Measurements from ENCODE around the gene RARB.
A peak's percentile ranks its signal among the peaks of the same experiment; 100 is the strongest.

The RARB gene

DNA sequence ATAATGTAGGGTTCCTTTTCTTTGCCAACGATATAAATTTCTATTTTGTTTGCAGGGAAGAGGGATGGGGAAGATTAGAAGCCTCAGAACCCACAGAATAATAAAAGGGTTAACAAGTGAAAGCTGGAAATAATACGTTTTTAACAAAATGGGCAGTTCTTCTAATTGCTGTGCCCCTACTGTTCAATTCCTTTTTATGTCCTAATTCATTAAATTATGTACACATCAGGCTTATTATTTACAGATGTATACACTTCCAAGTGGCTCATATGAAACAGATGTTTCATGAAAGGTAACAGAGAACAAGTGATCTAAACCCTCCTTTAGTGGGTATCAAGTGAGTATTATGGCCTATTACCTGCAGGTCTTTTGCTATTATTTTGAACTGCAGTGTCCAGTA is 16.2 kb downstream of the RARB start:
- no peak for DNase-seq
- intact Hi-C loops (cut with DNase I): no loop called here

DNA sequence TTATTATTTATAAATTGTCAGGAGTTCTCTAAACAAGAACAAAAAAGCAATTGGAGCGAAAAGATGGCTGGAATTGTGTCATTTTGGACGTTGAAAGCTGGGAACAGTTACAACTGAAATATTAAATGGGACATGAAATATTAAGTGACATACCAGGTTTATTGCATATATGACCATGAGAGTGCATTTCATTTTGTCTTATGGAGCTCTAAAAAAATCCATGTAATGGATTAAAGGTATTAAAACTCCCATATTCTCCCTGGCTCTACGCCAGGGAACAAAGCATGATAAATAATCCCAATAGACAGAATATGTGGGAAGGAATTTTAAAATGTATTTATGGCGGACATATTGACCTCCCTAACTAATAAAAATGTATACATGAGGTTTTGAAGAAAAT is 17.7 kb downstream of the RARB start:
- no peak for DNase-seq
- intact Hi-C loops (cut with DNase I): no loop called here

DNA sequence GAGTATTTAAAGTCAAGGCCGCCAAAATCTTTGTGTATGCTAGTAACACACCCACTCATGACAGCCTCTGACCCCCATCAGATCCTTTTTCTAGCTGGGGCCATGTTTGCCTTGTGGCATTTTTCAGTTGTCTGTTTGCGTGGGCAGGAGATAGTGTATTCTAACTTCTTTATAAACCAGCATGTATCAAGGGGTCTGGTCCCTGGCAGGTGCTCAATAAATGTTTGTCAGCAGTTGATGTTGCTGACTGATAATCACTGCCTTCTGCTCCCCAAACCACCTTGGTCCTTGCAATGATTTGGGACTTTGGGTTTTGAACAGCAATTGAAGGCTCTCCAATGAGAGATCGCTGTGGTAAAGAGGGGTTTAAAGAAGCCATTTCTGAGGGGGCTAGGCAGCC is 19.2 kb downstream of the RARB start:
- no peak for DNase-seq
- intact Hi-C loops (cut with DNase I): no loop called here

DNA sequence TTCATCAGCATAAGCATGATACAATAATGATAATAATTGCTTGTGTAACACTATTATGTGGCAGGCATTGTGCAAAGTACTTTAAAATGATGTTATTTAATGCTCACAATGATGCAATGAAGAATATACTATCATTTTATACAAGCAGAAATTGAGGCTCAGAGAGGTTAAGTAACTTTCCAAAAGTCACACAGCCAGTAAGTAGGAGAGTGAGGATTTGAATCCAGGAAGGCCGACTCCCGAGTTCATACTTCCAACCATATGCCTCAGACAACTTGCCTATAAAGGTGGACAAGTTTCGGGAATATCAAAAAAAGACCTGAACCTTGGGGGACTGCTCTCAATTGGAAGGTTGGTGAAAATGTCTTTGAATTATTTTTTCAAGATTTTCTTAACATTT is 19.9 kb downstream of the RARB start:
- intact Hi-C loops (cut with DNase I): no loop called here

DNA sequence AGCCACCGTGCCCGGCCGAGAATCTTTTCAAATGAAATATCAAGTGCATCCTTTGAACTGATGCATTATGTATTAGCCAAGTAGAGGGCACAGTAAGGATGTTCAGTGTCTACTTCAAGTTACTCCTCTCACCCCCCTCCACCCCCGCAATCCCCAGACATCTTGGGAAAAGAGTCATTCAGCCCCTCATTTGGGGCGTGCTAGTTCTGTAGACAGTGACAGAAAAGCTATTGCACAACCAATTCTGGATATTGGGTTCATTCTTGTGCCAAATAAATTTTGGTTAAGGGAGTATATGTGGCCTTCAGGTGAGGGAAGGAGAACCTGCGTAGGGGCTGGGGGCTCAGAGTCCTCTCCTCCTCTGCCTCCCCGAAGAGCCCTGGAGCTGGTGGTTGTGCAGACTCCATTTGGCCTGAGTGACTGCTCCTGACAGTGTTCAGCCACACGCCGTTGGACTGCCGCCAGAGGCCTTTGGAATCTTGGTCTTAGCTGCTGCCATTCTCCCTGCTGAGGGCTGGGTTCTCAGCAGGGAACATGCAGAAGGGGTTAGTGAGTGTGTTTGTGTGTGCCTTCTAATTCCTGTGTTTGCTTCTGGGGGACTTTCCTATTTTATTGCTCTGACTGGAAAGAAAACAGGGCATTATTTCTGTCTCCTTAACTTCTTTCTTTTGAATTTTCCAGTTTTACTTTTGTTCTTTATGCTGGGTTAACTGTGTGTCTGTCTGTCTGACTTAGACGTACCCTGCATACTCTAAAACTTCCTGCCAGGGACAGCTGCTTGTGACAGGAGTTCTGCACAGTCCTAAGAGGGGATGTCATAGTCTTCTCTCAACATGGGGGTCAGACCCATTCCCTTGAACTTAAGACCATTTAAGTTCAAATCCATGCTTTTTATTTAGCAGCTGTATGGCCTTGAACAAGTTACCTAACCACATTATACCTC is 21.0 kb downstream of the RARB start:
- peak in 9 of 10 donors; percentile 44 to 93 (median 58) for DNase-seq
- intact Hi-C loops (cut with DNase I): no loop called here

More for the DNA sequence above, 19.9 kb downstream of the RARB start:
- DNase-seq: no peak

DNA sequence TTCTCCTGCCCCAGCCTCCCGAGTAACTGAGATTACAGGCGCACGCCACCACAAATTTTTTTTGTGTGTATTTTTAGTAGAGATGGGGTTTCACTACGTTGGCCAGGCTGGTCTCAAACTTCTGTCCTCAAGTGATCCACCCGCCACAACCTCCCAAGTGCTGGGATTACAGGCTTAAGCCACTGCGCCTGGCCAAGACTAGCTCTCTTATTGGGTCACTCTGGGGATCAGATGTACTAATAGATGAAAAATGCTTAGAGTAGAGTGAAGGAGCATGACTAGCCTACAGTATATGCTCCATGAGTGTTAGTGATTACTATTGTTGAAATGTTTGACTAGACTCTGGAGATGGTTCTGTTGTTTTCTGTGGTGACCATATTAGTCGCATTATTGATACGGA is 21.8 kb downstream of the RARB start:
- intact Hi-C loops (cut with DNase I): no loop called here
- no peak for DNase-seq

DNA sequence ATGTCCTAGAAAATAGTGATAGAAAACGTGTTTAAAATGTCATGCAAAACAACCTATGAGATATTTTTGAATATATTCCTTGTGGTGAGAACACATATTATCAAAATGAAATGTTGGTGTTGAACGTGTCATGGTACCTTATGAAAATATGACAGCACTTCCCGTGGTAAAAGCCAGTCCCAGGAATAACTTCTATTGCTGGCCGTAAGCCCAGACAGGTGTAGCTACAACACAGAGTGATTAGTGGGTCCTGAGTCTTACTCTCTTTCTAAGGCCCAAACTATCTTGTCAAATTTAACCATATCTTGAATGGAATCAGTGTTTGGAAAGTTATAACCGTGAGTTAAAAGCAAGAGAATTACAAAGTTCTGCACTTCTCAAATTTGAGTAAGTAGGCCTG is 24.1 kb downstream of the RARB start:
- no peak for DNase-seq
- intact Hi-C loops (cut with DNase I): no loop called here

DNA sequence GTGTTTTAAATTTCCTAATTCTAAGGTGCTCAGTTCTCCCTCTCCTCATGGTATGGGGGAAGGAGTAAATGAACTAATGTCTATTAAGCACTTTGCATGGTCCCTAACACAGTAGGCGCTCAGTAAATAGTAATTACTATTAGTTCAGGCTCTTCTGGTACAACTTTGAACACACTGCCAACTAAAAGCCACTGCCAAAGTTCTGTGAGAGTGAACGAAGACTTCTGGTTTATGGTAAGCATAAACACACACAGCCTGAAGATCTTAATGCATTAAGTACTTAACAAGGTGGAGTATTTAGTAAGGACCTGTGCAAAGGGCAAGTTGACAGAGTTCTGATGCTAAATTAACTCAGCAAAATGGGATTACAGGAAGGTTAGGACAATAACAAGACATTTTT is 24.7 kb downstream of the RARB start:
- intact Hi-C loops (cut with DNase I): no loop called here
- DNase-seq: no peak

DNA sequence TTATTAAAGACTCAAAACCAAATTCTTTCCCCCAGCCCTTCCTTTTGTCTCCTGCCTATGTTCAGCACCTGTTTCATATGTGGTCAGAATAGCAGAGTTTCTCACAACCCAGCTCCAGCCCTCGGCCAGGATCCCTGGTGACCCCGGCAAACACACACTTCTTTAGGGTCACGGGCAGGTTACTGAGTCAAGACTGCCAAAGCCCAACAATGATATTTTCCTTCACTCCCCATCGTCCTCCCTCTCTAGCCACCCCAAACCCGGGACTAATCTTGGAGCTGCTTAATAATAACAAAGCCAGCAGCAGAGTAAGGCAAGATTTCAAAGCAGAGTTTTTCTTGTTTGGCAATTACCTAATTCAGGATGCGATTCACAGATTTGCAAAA is 25.5 kb downstream of the RARB start:
- peak in 1 of 10 donors; percentile 77 for DNase-seq
- intact Hi-C loops (cut with DNase I): no loop called here

DNA sequence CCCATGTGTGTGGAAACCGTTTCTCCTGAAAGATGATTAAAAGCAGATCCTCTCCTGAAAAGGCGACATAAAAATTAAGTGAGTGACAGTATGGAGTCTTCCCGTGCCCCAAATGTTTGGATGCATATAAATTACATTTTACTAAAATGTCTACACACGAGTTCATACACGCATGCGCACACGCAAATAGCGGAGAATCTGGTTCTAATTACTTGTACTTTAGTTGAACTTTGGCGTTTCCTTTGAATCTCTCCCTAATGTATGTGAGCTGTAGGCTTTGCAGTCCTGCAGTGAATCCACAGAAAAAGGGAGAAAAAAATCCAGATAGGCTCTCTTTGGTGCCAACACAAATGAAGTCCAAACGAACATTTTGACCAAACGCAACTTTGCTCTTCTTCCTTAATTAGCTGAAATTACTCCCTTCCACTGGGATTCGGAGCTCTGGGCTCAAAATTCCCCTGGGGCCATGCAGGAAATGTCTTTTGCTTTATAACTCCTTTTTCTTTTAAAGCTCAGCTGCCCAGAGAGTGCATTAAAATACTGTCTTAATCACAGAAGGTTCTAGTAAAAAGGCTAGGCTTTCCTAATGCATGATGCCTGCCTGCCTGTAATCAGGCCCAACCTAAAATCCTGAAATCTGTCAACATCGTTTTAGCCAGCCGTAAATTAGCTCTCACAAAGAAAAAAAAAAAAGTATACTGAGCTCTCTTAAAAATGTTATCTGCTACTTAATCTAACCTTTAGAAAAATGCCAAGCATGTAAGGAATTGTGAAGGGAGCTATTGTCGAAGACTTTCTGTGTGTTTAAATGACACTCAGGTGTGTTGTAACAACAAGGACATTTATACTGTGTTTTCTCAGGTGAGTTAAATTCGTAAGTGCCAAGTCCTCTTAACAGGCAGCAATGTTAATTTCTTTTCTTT is 26.2 kb downstream of the RARB start:
- intact Hi-C loops (cut with DNase I): no loop called here
- DNase-seq: no peak

DNA sequence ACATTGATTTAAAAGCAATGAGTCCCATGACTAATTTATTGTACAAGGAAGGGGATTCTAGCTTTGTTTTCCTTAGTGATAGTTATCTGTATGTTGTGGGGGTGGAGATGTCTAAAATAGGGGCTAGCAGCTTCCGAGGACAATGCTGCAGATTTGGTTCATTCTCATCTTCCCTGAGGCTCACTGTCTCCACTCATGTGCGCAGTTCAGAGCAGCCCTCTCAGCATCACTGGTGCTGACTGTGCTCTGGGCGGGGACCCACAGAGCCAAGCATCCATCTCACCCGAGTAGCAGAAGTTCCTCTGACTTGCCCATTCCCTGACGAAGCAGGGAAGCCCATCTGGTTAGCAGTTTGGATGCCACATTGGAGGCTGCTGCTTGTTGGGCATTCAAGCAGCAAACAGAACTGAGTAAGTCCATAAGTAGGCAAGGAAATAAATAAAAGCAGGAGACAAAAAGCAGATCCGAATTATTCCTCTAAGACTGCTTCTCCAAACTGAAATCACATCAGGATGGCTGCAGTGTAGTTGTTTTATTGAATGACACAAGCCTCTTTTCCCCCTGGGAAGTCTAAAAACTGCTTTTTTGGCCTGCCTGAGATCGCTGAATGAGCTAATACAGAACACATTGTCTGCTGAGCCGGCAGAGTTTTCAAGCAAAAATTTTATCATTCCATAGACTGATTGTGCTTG is 27.5 kb downstream of the RARB start:
- DNase-seq: peak in 8 of 10 donors; percentile 37 to 95 (median 64)
- intact Hi-C loops (cut with DNase I): no loop called here

DNA sequence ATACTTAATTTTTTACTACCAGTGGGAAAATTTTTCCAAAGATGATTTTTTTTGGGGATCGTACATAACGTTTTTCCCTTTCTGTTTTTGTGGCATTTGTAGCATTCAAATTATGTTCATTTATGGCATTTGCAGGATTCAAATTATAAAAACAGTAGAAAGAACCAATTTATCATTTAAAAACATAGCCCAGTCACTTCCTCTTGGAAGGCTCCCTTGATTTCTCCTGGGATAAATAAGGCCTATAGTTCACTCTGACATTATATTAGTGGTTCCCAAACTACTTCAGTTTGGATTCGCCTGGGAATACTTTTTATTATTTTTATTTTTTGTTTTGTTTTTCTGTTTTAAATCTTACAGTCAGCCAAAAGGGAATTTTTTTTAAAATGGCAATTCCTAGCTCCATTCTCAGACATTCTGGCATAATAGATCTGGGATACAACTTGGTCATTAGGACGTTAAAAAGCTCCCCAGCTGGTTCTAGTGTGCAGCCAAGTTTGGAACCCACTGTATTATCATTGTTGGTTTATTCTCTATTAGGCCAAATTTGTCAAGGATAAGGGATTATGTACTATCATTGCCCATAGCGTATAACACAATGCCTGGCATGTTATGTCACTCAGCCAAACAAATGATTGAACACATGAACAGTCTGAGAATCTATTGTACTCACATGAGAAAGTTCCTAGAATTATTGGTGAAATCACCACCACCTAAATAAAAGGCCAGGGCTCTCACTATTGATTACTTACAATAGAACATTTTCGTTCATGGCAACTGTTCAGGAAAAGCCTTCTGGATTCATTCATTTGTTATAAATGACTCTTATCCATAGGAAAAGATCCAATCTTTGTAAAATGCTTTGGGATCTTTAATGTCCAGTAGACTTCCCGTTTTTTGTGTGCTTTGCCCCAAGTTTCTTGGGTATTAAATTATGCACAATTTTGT is 28.9 kb downstream of the RARB start:
- intact Hi-C loops (cut with DNase I): no loop called here
- DNase-seq: no peak

DNA sequence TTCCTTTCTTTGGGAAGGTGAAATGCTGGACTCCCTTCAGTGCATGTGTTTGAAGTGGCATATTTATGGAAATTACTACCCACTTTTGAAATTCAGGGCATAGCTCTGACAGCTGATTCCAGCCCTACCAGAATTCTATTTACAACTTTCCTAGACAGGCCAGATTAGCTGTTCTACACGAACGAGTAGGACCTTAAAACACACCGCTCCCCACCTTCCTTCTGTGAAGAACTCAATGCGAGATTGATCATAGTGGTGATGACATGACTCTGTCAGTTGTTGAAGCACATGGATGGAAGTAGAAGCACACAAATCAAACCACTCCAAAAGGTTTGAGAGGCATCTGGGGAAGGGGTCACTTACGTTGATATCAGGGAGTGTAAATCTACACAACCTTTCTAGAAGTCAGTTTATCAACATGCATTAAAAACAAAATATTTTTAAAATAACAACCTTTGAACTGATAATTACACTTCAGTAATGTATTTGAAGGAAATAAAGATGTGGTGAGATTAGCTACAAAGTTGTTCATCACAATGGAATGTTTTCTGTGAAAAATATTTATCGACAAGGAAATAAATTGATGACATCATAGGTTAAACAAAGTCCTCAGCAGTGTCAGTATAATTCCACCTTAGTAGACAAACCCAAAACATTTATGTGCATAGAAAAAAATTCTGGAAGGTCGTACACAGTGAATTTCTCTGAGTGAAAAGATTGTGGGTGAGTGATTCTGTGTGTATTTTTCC is 29.8 kb downstream of the RARB start:
- DNase-seq: no peak
- intact Hi-C loops (cut with DNase I): no loop called here

DNA sequence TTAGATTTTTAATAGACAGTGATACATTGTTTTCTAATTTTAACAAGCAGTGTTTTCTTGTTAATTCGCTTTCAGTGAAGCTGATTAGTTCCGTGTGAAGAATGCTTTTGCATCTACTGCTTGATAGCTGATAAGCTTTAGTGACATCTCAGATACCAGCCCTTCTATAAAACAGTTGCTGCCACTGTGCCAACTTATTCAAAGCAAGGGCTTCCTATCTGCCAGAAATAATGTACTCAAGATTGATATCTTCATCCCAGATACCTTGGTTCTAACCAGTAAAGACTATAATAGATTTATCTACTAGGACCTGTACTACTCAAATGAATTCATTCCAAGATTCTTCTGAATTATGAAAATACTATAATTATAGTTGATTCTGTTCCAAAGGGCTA is 30.4 kb downstream of the RARB start:
- DNase-seq: no peak
- intact Hi-C loops (cut with DNase I): no loop called here

DNA sequence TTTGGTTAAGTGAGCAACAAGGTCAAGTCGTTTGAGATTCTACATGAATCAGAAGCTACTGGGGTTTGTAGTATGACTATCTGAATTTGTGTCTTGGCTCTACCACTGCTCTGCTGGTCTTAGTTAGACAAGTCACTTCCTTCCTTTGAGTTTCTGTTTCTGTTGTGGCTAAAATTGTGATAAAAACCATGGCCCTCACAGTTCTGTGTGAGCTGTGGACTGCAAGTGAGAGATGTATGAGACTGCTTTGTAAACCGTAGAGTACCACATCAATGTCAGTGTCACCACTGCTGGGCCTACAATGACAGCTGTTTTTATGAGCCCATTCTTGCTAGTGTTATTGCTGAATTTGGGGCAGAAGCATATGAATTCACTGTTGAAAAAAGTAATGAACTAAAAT is 32.7 kb downstream of the RARB start:
- no peak for DNase-seq
- intact Hi-C loops (cut with DNase I): no loop called here

DNA sequence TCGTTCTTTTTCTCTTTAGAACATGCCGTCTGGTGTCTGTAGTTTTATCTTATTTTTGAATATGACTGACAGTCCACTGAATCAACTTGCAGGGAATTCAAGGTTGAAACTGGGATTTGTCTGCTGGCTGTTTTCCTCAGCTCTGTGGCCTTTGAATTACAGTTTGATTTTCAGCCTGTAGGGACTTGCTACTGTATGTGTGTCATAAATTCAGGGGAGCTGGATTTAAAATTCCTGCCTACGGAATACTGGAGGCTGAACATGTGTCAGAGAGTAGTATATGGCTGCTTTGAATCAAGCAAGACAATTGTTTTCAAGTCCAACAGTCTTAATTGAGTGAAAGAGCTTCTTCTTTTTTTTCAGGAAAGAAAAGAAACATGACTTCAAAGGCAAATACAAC is 33.9 kb downstream of the RARB start:
- intact Hi-C loops (cut with DNase I): no loop called here
- no peak for DNase-seq

DNA sequence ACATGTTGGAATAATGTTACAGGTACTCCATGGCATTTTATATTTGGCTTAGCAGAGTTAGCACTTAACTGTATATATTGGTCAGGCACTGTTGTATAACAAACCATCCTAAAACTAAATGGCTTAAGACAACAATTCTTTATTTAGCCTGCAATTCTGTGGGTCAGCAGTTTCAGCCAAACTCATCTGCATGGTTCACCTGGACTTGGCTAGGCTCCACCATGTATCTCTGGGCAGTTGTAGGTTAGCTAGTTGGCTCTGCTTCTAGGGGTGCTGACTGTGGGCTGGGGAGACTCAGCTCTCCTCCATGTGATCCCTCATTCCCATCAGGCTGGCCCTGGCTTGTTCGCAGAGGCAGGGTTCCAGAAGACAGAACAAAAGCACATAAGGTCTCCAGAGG is 34.4 kb downstream of the RARB start:
- intact Hi-C loops (cut with DNase I): no loop called here

DNA sequence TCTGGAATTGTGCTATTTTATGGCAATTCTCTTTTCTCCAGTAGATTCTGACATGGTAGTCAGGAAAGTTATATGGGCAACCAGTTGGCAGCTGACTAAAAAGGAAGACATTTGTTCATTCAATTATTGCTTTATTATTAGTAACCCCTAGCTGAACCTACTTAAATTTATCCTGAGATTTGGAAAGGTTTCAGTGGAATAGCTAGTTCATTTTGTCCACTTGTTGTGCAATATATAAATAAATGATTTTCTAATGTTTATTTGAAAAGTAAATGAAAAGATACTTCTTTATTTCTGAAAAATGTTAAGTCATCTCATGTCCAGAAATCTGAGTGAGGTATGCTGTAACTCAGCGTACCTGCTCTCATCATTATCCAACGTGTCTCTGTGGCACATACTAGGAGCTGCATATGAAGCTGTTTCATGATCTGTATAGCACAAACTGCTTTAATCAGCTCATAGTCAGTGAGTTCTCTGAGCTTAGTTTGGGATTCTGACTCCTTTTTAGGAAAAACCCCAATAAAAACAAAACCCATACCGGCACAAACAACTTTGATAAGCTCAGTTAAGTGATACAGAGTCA is 35.9 kb downstream of the RARB start:
- intact Hi-C loops (cut with DNase I): no loop called here
- DNase-seq: no peak

More for the DNA sequence above, 34.4 kb downstream of the RARB start:
- DNase-seq: no peak
